HG03025 (cell line): Measurements from ENCODE around the gene TSEN54.

Experiments used
- ATAC-seq: cut with Tn5 transposase; IDR thresholded peaks from one replicate; pipeline ENCODE4 v1.9.1; 2021; ENCODE audit warnings: mild to moderate bottlenecking, moderate library complexity; ENCODE audit not compliant: unreplicated experiment, low FRiP score

The TSEN54 gene

GRCh38 chr17:75536366-75536765 is 20.0 kb downstream of the TSEN54 start:
- no peak for ATAC-seq

DNA sequence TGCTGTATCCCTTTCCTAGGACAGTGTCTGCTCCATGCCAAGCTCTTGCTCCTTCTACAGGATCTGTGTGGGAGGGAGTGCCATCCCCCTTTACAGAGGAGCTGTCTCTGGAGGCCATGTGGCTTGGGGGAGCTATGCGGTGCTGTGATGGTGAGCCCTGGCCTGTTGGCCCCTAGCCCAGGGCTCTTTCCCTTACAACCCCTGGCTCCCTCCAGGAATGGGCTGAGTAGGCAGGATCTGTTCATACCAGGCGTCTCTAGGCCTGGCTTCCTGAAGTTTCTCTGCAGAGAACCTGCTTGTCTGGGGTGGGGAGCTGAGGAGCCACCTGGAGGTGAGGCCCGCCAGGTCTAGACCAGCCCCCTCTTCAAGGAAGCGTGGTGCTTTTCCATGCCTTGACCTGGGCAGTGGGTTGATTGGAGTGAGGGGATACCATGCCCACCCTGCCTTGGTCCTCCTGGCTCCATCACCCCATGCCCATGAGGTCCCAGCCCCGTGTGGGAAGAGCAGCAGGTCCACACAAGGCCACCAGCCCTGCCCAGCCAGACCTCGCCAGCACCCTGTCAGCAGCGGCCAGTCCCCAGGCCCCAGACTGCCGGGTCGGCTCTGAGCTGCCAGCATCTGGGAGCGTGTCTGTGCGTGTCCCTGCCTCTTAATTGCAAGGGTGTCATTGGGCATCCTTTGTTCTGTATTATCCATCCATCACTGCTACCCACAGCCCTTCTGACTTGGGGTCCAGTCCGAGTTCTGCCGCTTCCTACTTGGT is 23.8 kb downstream of the TSEN54 start:
- no peak for ATAC-seq

GRCh38 chr17:75540923-75541503 is 24.7 kb downstream of the TSEN54 start:
- ATAC-seq: no peak

DNA sequence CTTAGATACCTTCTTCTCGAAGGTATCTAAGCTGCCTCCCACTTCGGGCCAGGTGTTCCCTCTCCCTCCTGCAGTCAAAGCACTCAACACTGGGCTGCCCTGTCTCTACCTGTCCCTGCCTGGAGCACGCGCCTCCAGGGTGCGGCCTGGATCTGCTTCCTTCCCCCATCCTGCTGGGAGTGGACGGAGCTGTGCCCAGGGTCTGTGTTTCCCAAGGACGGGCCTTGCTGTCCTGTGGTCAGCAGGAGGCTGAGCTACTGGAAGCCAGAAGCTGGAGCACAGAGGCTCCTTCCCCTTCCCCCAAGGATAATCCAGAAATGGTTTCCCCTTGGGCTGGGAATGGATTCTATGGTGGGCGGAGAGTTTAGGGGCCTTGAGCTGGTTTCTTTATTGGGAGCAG is 25.9 kb downstream of the TSEN54 start:
- no peak for ATAC-seq

GRCh38 chr17:75542728-75543336 is 26.5 kb downstream of the TSEN54 start:
- ATAC-seq: no peak

- ATAC-seq: no peak
Observed at GRCh38 chr17:75544250-75544649, 27.9 kb downstream of the TSEN54 start.

GRCh38 chr17:75546181-75546580 is 29.9 kb downstream of the TSEN54 start:
- no peak for ATAC-seq

- ATAC-seq: no peak
Observed at GRCh38 chr17:75547091-75547490, 30.8 kb downstream of the TSEN54 start.

- ATAC-seq: no peak
Observed at GRCh38 chr17:75548813-75549212, 32.5 kb downstream of the TSEN54 start.

- no peak for ATAC-seq
Observed at GRCh38 chr17:75549246-75550138, 33.2 kb downstream of the TSEN54 start.

DNA sequence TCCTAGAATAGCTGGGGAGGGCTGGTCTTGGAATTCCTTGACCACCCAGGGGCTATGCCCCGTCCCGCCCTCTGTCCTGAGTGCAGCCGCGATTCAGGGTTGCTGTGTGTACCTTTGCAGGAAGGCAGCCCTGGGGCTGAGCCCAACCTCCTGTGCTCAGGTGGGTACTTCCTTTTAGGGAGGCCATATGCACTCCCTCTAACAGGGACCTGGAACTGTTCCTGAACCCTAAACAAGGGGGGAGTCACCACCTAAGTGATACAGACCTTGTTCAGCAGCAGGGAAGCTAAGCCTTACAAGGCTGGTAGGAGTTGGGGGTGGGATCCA is 33.8 kb downstream of the TSEN54 start:
- no peak for ATAC-seq

DNA sequence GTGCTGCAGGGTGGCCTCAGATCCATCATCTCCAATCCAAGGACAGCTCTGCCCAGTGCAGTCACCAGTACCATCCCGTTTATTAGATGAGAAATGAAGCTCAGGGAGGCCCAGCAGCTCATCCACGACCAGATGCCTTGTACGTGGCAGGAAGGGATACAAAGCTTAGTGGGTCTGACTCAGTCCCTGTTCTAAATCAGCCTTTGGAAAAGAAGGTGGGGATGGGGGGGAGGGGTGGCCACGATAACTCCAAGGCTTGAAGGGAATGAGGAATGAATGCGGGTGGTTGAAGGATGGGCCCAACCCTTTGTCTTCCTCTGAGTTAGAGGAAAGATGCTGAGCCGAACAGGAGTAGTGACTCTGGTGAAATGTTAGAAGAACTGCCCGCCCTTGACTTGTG is 34.9 kb downstream of the TSEN54 start:
- no peak for ATAC-seq

GRCh38 chr17:75552425-75553294 is 36.3 kb downstream of the TSEN54 start:
- ATAC-seq: no peak

GRCh38 chr17:75553295-75554110 is 37.2 kb downstream of the TSEN54 start:
- ATAC-seq: no peak

GRCh38 chr17:75555679-75556153 is 39.4 kb downstream of the TSEN54 start:
- ATAC-seq: no peak

GRCh38 chr17:75557075-75557851 is 40.9 kb downstream of the TSEN54 start:
- no peak for ATAC-seq

DNA sequence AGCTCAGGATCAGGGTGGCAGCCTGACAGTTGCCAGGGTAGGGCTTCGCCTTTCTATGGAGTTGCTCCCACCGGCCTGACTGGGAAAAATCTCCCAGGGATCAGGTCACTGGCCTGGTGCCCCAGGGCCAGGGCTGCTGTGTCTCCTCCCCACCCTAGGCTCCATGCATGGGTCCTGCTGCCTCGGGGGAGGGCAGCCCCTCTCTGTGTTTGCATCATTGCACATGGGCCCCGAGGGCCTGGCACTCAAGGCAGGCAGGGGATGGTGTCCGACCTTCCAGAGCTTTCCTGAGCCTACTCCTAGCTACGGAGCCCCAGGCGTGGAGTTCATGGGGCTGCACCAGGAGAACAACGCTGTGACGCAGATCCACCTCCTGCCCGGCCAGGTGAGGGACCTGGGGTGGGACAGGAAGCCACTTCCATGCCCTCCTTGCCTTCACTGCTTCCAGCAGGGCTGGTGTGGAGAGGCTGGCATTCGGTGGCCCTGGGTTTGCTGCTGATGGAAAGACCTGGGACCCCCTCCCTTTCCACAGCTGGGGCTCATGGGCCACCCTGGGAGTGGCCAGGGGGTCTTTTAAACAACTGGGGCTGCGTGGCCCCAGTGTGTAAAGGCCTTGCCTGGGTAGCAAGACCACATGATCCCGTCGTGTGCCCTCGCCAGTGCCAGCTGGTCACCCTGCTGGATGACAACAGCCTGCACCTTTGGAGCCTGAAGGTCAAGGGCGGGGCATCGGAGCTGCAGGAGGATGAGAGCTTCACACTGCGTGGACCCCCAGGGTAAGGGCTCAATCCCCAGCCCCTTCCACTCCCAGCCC is 41.7 kb downstream of the TSEN54 start:
- no peak for ATAC-seq
